Natural killer cell (primary cell): ENCODE results near the gene ACD. TPM values are rescaled to one million over a fixed set of nuclear protein-coding genes. Genes with fewer than 3 reads are reported as not detected.

Experiments used
- ATAC-seq, 3 donors: fragments of 150-1000 bp in 2 of 3; fragments of 200-7000 bp in 1 of 3; cut with Tn5 transposase; 1 replicate in 1 of 3; 2 replicates in 2 of 3; pipeline ENCODE4 v1.10.0; 2021; ENCODE audit warnings: mild to moderate bottlenecking in 2 of 3, moderate library complexity in 2 of 3
- DNase-seq, 2 donors: peaks; one replicate each; pipeline versions ENCODE4 v3.0.0 to v3.0.0-alpha.2; 2013 to 2021; ENCODE audit warnings: mixed read lengths in 1 of 2
- H3K27ac ChIP-seq: one replicate; pipeline ENCODE4 v1.5.1; 2013; ENCODE audit warnings: mild to moderate bottlenecking, low read length
- H3K27me3 ChIP-seq: one replicate; pipeline ENCODE4 v1.6.1; 2013; ENCODE audit warnings: low read length; ENCODE audit not compliant: control insufficient read depth, insufficient read depth
- H3K36me3 ChIP-seq: one replicate; pipeline ENCODE4 v1.6.1; 2013; ENCODE audit warnings: low read length; ENCODE audit not compliant: control insufficient read depth, insufficient read depth
- H3K4me1 ChIP-seq: one replicate; pipeline ENCODE4 v1.6.1; 2013; ENCODE audit warnings: low read length; ENCODE audit not compliant: control insufficient read depth, insufficient read depth
- H3K4me3 ChIP-seq: one replicate; pipeline ENCODE4 v1.5.1; 2013; ENCODE audit warnings: low read length
- H3K9me3 ChIP-seq: one replicate; pipeline ENCODE4 v1.6.1; 2013; ENCODE audit warnings: low read length; ENCODE audit not compliant: control insufficient read depth, insufficient read depth
- H3K27ac Mint-ChIP-seq, 2 donors: one replicate each; pipeline ENCODE4 v1.8.0; 2022; ENCODE audit warnings: mild to moderate bottlenecking in 2 of 2, mixed read lengths in 2 of 2, moderate library complexity in 1 of 2
- H3K27me3 Mint-ChIP-seq, 2 donors: one replicate each; pipeline ENCODE4 v1.8.0; 2022; ENCODE audit warnings: low read depth in 2 of 2, mixed read lengths in 2 of 2
- H3K36me3 Mint-ChIP-seq: one replicate; pipeline ENCODE4 v1.8.0; 2022; ENCODE audit warnings: mixed read lengths
- H3K4me1 Mint-ChIP-seq, 2 donors: one replicate each; pipeline ENCODE4 v1.8.0; 2022; ENCODE audit warnings: mixed read lengths in 2 of 2
- H3K4me3 Mint-ChIP-seq: one replicate; pipeline ENCODE4 v1.8.0; 2022; ENCODE audit warnings: mild to moderate bottlenecking, moderate library complexity, mixed read lengths
- H3K9me3 Mint-ChIP-seq, 2 donors: one replicate each; pipeline ENCODE4 v1.8.0; 2022; ENCODE audit warnings: mixed read lengths in 2 of 2
- WGBS: methylation state at CpG from one replicate; pipeline ENCODE4 v1.1.7; 2013; ENCODE audit warnings: missing lambda C conversion rate; ENCODE audit not compliant: insufficient coverage; 5-methylcytosine and 5-hydroxymethylcytosine counted together
- intact Hi-C: fragments of 100-400 bp; cut with micrococcal nuclease; formaldehyde crosslinking; loops from one replicate; pipeline ENCODE4 v1.14.2; 2022
- total RNA-seq, 4 donors: library from RNA; stranded (reverse); fragments of 120-200 nt in 1 of 4; gene quantifications; one replicate each; pipeline versions ENCODE4 v1.2.3 to v1.2.4, GENCODE V29; 2013 to 2022
- TF ChIP-seq, protein P1 (sequence below): fragments of 200-600 bp; IDR thresholded peaks from one replicate; pipeline ENCODE4 v1.8.0; 2022; ENCODE audit warnings: antibody characterized with exemption

ACD gene
- total RNA-seq, 3 donors from 2014 or later (not counting 1 experiment from before 2014, with no cell fraction given) = 34.4 to 58.0 (median 43.2) TPM

DNA sequence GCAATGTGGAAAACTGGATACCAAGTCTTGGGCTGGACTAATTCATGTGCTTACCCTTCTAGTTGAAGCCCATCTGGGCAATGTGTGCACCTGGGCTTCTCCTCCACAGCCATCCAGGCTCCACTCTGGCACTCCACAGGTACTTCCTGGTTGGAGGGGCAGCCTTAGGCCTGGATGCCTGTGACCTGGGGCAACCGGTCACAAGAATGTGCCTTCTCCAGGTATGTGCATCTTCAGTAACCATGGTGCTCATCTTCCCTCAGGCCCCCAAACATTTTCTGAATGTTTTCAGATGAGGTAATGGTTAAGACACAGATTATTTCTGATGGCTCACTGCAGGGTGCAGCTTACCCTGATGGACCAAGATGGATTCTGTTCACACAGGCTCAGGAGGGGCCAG is 17.7 kb upstream of the ACD start:
- H3K27me3 ChIP-seq = no peaks in the 10 kb centered on the region
- TF ChIP-seq, protein P1, sequence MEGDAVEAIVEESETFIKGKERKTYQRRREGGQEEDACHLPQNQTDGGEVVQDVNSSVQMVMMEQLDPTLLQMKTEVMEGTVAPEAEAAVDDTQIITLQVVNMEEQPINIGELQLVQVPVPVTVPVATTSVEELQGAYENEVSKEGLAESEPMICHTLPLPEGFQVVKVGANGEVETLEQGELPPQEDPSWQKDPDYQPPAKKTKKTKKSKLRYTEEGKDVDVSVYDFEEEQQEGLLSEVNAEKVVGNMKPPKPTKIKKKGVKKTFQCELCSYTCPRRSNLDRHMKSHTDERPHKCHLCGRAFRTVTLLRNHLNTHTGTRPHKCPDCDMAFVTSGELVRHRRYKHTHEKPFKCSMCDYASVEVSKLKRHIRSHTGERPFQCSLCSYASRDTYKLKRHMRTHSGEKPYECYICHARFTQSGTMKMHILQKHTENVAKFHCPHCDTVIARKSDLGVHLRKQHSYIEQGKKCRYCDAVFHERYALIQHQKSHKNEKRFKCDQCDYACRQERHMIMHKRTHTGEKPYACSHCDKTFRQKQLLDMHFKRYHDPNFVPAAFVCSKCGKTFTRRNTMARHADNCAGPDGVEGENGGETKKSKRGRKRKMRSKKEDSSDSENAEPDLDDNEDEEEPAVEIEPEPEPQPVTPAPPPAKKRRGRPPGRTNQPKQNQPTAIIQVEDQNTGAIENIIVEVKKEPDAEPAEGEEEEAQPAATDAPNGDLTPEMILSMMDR = no peak
- H3K4me3 Mint-ChIP-seq = no peak overlapping the region
- H3K27me3 Mint-ChIP-seq = no peaks in the 10 kb centered on the region
- H3K9me3 ChIP-seq = no peaks in the 10 kb centered on the region
- 94% methylated on average over 1 of the region's 1 CpG for WGBS
- H3K4me1 Mint-ChIP-seq = peaks cover 0 to 1% of the 10 kb centered on the region in 2 donors
- intact Hi-C loops = no loop called here
- H3K4me3 ChIP-seq = no peak overlapping the region
- H3K27ac Mint-ChIP-seq = no peak overlapping the region
- DNase-seq = no peak
- no peaks in the 10 kb centered on the region for H3K36me3 Mint-ChIP-seq
- no peak for ATAC-seq
- no peaks in the 10 kb centered on the region for H3K9me3 Mint-ChIP-seq
- no peak overlapping the region for H3K27ac ChIP-seq
- H3K36me3 ChIP-seq = peaks cover 3% of the 10 kb centered on the region
- H3K4me1 ChIP-seq = no peaks in the 10 kb centered on the region

DNA sequence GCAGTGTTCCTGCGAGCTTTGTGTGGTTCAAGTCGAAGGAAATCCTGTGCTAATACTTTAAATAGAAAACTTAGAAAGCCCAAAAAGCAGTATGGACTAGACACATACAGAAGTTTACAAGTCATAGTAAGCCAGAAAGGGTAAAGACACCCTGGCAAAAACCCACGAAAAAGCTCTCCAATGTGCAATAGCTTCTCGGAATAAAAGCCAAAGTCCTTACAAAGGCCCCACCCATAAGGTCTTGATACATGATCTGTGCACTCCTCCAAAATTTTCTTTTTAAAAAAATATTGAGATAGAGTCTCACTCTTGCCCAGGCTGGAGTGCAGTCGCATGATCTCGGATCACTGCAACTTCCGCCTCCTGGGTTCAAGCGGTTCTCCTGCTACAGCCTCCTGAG is 16.9 kb upstream of the ACD start:
- H3K27me3 ChIP-seq = no peaks in the 10 kb centered on the region
- TF ChIP-seq, protein P1 = no peak
- no peaks in the 10 kb centered on the region for H3K27me3 Mint-ChIP-seq
- ATAC-seq = no peak
- H3K9me3 ChIP-seq = no peaks in the 10 kb centered on the region
- 75% methylated on average over 8 of the region's 8 CpGs for WGBS
- no peak overlapping the region for H3K4me3 ChIP-seq
- DNase-seq = no peak
- no peaks in the 10 kb centered on the region for H3K9me3 Mint-ChIP-seq
- H3K4me3 Mint-ChIP-seq = no peak overlapping the region
- no peak overlapping the region for H3K27ac Mint-ChIP-seq
- H3K36me3 ChIP-seq = peaks cover 3% of the 10 kb centered on the region
- intact Hi-C loops = no loop called here
- H3K27ac ChIP-seq = no peak overlapping the region
- H3K36me3 Mint-ChIP-seq = no peaks in the 10 kb centered on the region
- peaks cover 0 to 5% of the 10 kb centered on the region in 2 donors for H3K4me1 Mint-ChIP-seq
- no peaks in the 10 kb centered on the region for H3K4me1 ChIP-seq

DNA sequence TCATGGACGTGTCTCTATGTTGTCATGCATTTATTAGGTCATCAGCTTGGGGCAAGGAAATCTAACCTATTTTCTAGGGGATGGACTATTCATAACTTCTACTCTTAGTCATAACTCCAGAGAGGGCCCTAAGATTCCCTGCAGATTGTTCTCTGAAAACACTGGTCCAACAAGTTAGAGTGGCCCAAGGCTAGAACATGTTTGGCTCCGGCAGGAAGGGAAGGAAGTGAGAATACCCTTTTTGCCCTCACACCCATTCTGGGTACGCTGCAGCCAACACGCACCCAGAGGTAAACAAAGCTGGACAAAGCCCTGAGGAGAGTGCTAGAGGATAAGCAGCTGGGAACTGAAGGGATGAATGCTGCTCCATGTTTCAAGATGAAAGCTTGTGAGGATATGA is 16.5 kb upstream of the ACD start:
- peaks cover 3% of the 10 kb centered on the region for H3K36me3 ChIP-seq
- intact Hi-C loops = no loop called here
- H3K27me3 ChIP-seq = no peaks in the 10 kb centered on the region
- Mint-ChIP-seq H3K4me3 (no peak overlapping the region), H3K9me3 (no peaks in the 10 kb centered on the region), H3K4me1 (peaks cover 0 to 5% of the 10 kb centered on the region in 2 donors), H3K36me3 (no peaks in the 10 kb centered on the region), H3K27me3 (no peaks in the 10 kb centered on the region), H3K27ac (no peak overlapping the region)
- ATAC-seq (no peak), DNase-seq (no peak)
- WGBS = 92% methylated on average over 4 of the region's 4 CpGs
- H3K9me3 ChIP-seq = no peaks in the 10 kb centered on the region
- H3K4me1 ChIP-seq = no peaks in the 10 kb centered on the region
- H3K4me3 ChIP-seq = no peak overlapping the region
- TF ChIP-seq, protein P1 = no peak
- H3K27ac ChIP-seq = no peak overlapping the region

DNA sequence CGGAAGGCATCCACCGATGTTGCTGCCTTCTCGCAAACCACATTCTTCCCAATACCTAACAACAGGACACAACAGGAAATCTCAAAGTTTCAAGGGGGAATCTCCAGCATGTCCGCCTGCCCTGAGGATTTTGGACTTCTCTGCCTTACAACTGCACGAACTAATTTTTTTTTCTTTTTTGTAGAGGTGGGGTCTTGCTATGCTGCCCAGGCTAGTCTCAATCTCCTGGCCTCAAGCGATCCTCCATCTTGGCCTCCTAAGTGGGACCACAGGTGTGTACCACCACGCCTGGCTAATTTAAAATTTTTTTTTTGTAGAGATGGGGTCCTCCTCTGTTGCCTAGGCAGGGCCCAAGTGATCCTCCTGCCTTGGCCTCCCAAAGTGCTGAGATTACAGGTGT is 15.9 kb upstream of the ACD start:
- H3K36me3 Mint-ChIP-seq = no peaks in the 10 kb centered on the region
- Histone ChIP-seq H3K9me3 (no peaks in the 10 kb centered on the region), H3K36me3 (peaks cover 3% of the 10 kb centered on the region), H3K27ac (no peak overlapping the region), H3K4me3 (no peak overlapping the region), H3K27me3 (no peaks in the 10 kb centered on the region), H3K4me1 (no peaks in the 10 kb centered on the region)
- intact Hi-C loops = no loop called here
- TF ChIP-seq, protein P1 = no peak
- no peaks in the 10 kb centered on the region for H3K9me3 Mint-ChIP-seq
- no peak overlapping the region for H3K27ac Mint-ChIP-seq
- DNase-seq = no peak
- ATAC-seq = no peak
- 95% methylated on average over 7 of the region's 7 CpGs for WGBS
- H3K27me3 Mint-ChIP-seq = no peaks in the 10 kb centered on the region
- peaks cover 0 to 5% of the 10 kb centered on the region in 2 donors for H3K4me1 Mint-ChIP-seq
- no peak overlapping the region for H3K4me3 Mint-ChIP-seq
